BLaER1 treated with 17β-estradiol and CSF1 and Interleukin-3, amounts not matched to agents 10 nM and 100 nM (cell line): ENCODE data around the gene RAP1A.
"Not testable (repeated sequence)": the region's sequence is repeated elsewhere in the genome, so short reads cannot be mapped to it uniquely, and the experiment has no call there.

ENCODE experiments used
- H3K27ac ChIP-seq, 11 experiments: shearing (Covaris generic); formaldehyde crosslinking; 2 replicates each; pipeline ENCODE4 v1.8.1; 2022
- H3K27me3 ChIP-seq, 11 experiments: shearing (Covaris generic); formaldehyde crosslinking; 2 replicates each; pipeline ENCODE4 v1.8.1; 2022
- H3K36me3 ChIP-seq, 11 experiments: shearing (Covaris generic); formaldehyde crosslinking; 2 replicates each; pipeline ENCODE4 v1.8.1; 2022
- H3K4me1 ChIP-seq, 10 experiments: shearing (Covaris generic); formaldehyde crosslinking; 2 replicates each; pipeline ENCODE4 v1.8.1; 2022
- H3K4me2 ChIP-seq, 11 experiments: shearing (Covaris generic); formaldehyde crosslinking; 2 replicates each; pipeline ENCODE4 v1.8.1; 2022
- H3K4me3 ChIP-seq, 10 experiments: shearing (Covaris generic); formaldehyde crosslinking; 2 replicates each; pipeline ENCODE4 v1.8.1; 2022
- H3K9ac ChIP-seq, 11 experiments: shearing (Covaris generic); formaldehyde crosslinking; 2 replicates each; pipeline ENCODE4 v1.8.1; 2022
- H3K9me3 ChIP-seq, 11 experiments: shearing (Covaris generic); formaldehyde crosslinking; replicated peaks in 1 of 11; 2 replicates each; pipeline ENCODE4 v1.8.1; 2022
- H4K20me1 ChIP-seq, 11 experiments: shearing (Covaris generic); formaldehyde crosslinking; 2 replicates each; pipeline ENCODE4 v1.8.1; 2022
- Cebpa-rat ChIP-seq, 11 experiments: shearing (Covaris generic); IDR thresholded peaks; 2 replicates each; pipeline ENCODE4 v1.8.1; 2022

RAP1A gene

GRCh38 chr1:111603979-111604378 lies 15.6 kb upstream of the RAP1A start:
- Histone ChIP-seq H3K9ac (0 out of 22 replicates have a peak overlapping the region, but pooled peaks of 1 of the 11 experiments have one; percentile 34), H3K4me1 (peaks cover 13 to 50% (median 14%) of the 10 kb centered on the region in 10 experiments), H3K4me3 (no peak overlapping the region), H3K4me2 (peak overlapping the region in 3 of 11 experiments; percentile 58 to 84 (median 76); a peak in 6 of 22 replicates), H3K27me3 (no peaks in the 10 kb centered on the region), H4K20me1 (no peaks in the 10 kb centered on the region), H3K36me3 (no peaks in the 10 kb centered on the region), H3K9me3 (peaks cover 5 to 10% (median 9%) of the 10 kb centered on the region in 11 experiments), H3K27ac (no peak overlapping the region)
- no peak for TF ChIP-seq Cebpa-rat (IDR thresholded peaks at IDR 0.05)

GRCh38 chr1:111604931-111605330 lies 14.7 kb upstream of the RAP1A start:
- peaks cover 9 to 18% (median 15%) of the 10 kb centered on the region in 11 experiments for H3K9me3 ChIP-seq
- no peaks in the 10 kb centered on the region for H3K27me3 ChIP-seq
- TF ChIP-seq Cebpa-rat (IDR thresholded peaks at IDR 0.05): no peak
- no peaks in the 10 kb centered on the region for H3K36me3 ChIP-seq
- no peak overlapping the region for H3K27ac ChIP-seq
- peak overlapping the region in 2 of 11 experiments; percentile 76 to 84; a peak in 3 of 22 replicates for H3K4me2 ChIP-seq
- H3K4me3 ChIP-seq: no peak overlapping the region
- no peak overlapping the region for H3K9ac ChIP-seq
- peaks cover 13 to 50% (median 14%) of the 10 kb centered on the region in 10 experiments for H3K4me1 ChIP-seq
- H4K20me1 ChIP-seq: no peaks in the 10 kb centered on the region

- H3K27ac ChIP-seq: no peak overlapping the region
These were observed 14.0 kb upstream of the RAP1A start for GRCh38 chr1:111605576-111605975.

GRCh38 chr1:111606457-111607215 lies 13.0 kb upstream of the RAP1A start:
- peaks cover 13 to 49% (median 14%) of the 10 kb centered on the region in 10 experiments for H3K4me1 ChIP-seq
- H3K27ac ChIP-seq, H3K4me3 ChIP-seq, H3K36me3 ChIP-seq, H4K20me1 ChIP-seq, H3K27me3 ChIP-seq, H3K9ac ChIP-seq, H3K4me2 ChIP-seq: not testable (repeated sequence)
- H3K9me3 ChIP-seq: peaks cover 9 to 18% (median 15%) of the 10 kb centered on the region in 11 experiments

More at GRCh38 chr1:111605576-111605975, 14.0 kb upstream of the RAP1A start:
- no peak overlapping the region for H3K4me3 ChIP-seq
- TF ChIP-seq Cebpa-rat (IDR thresholded peaks at IDR 0.05): no peak
- H3K9me3 ChIP-seq: peaks cover 9 to 18% (median 15%) of the 10 kb centered on the region in 11 experiments
- H3K4me2 ChIP-seq: peak overlapping the region in 4 of 11 experiments; percentile 7 to 84 (median 48); a peak in 5 of 22 replicates
- H3K9ac ChIP-seq: no peak overlapping the region
- peaks cover 13 to 50% (median 14%) of the 10 kb centered on the region in 10 experiments for H3K4me1 ChIP-seq
- H3K36me3 ChIP-seq: no peaks in the 10 kb centered on the region
- H4K20me1 ChIP-seq: no peaks in the 10 kb centered on the region
- no peaks in the 10 kb centered on the region for H3K27me3 ChIP-seq

- not testable (repeated sequence) for H3K4me3 ChIP-seq, H3K36me3 ChIP-seq, H3K9ac ChIP-seq, H3K27me3 ChIP-seq, H3K27ac ChIP-seq, H4K20me1 ChIP-seq, H3K4me2 ChIP-seq
- Histone ChIP-seq H3K4me1 (peaks cover 0 to 30% (median 0%) of the 10 kb centered on the region in 10 experiments; a peak in 7 of 20 replicates), H3K9me3 (peaks cover 9 to 18% (median 15%) of the 10 kb centered on the region in 11 experiments)
These were observed 11.1 kb upstream of the RAP1A start for GRCh38 chr1:111608528-111608927.

GRCh38 chr1:111611986-111612385 lies 7.6 kb upstream of the RAP1A start:
- no peak for TF ChIP-seq Cebpa-rat (IDR thresholded peaks at IDR 0.05)
- peaks cover 9 to 18% (median 13%) of the 10 kb centered on the region in 11 experiments for H3K9me3 ChIP-seq

GRCh38 chr1:111615870-111616715 lies 3.5 kb upstream of the RAP1A start:
- Histone ChIP-seq H4K20me1 (peaks cover 0 to 9% (median 4%) of the 10 kb centered on the region in 11 experiments; a peak in 12 of 22 replicates), H3K9me3 (no peaks in the 10 kb centered on the region), H3K4me1 (peaks cover 24 to 52% (median 29%) of the 10 kb centered on the region in 10 experiments), H3K27ac (peak overlapping the region in 8 of 11 experiments; percentile 23 to 81 (median 57); a peak in 16 of 22 replicates), H3K9ac (peak overlapping the region in 4 of 11 experiments; percentile 1 to 58 (median 22); a peak in 5 of 22 replicates), H3K4me3 (no peak overlapping the region), H3K4me2 (peak overlapping the region; percentile 19 to 83 (median 65)), H3K27me3 (no peaks in the 10 kb centered on the region), H3K36me3 (no peaks in the 10 kb centered on the region)
- TF ChIP-seq Cebpa-rat (IDR thresholded peaks at IDR 0.05): no peak

More at GRCh38 chr1:111611986-111612385, 7.6 kb upstream of the RAP1A start:
- no peaks in the 10 kb centered on the region for H3K36me3 ChIP-seq
- H3K27ac ChIP-seq: no peak overlapping the region
- H3K9ac ChIP-seq: no peak overlapping the region
- no peak overlapping the region for H3K4me2 ChIP-seq
- H3K4me3 ChIP-seq: no peak overlapping the region
- H3K27me3 ChIP-seq: no peaks in the 10 kb centered on the region
- H4K20me1 ChIP-seq: no peaks in the 10 kb centered on the region
- H3K4me1 ChIP-seq: peaks cover 13 to 25% (median 17%) of the 10 kb centered on the region in 10 experiments

- no peak overlapping the region for H3K4me3 ChIP-seq
- peaks cover 0 to 9% (median 3%) of the 10 kb centered on the region in 11 experiments; a peak in 7 of 22 replicates for H3K36me3 ChIP-seq
- H3K27ac ChIP-seq: no peak overlapping the region
- peaks cover 10 to 28% (median 23%) of the 10 kb centered on the region in 11 experiments; a peak in 15 of 22 replicates for H4K20me1 ChIP-seq
- H3K9ac ChIP-seq: no peak overlapping the region
- H3K4me1 ChIP-seq: peaks cover 40 to 72% (median 46%) of the 10 kb centered on the region in 10 experiments
- peak overlapping the region in 3 of 11 experiments; percentile 88 to 97 (median 89); a peak in 4 of 22 replicates for H3K4me2 ChIP-seq
- no peaks in the 10 kb centered on the region for H3K9me3 ChIP-seq
- no peaks in the 10 kb centered on the region for H3K27me3 ChIP-seq
- no peak for TF ChIP-seq Cebpa-rat (IDR thresholded peaks at IDR 0.05)
These were observed 1.5 kb upstream of the RAP1A start for GRCh38 chr1:111618081-111618480.
